PC-3 (cell line): ENCODE data around the gene PANK1. TPM values are rescaled to one million over a fixed set of nuclear protein-coding genes. Genes with fewer than 3 reads are reported as not detected.

Experiments
- ATAC-seq: fragments of 200-7000 bp; cut with Tn5 transposase; 2 replicates; pipeline ENCODE4 v1.9.1; 2020; ENCODE audit warnings: mild to moderate bottlenecking, moderate library complexity
- BruUV-seq: library from RNA; stranded (reverse); fragments of 400-500 nt; replicated peaks from 2 replicates; lab custom pipeline; 2021; lab: Mats Ljungman, UMichigan
- CTCF ChIA-PET: fragments of 300-600 bp; sonication (Branson Sonifier 250); formaldehyde crosslinking; loops from one replicate; lab custom pipeline; 2022; ENCODE audit warnings: antibody characterized with exemption; lab: Charles Lee
- POLR2A ChIA-PET: fragments of 300-600 bp; sonication (Branson Sonifier 250); formaldehyde crosslinking; loops from one replicate; lab custom pipeline; 2022; ENCODE audit warnings: antibody characterized with exemption; ENCODE audit not compliant: unreplicated experiment; lab: Charles Lee
- DNase-seq: peaks from one replicate; pipeline ENCODE4 v3.0.0-alpha.2; 2015
- H2AFZ ChIP-seq: fragments of 300-600 bp; sonication (generic); 2 replicates; pipeline ENCODE4 v1.6.0; 2016; ENCODE audit warnings: antibody characterized with exemption, low read length
- H3F3A ChIP-seq: fragments of 300-600 bp; sonication (generic); one replicate; pipeline ENCODE4 v1.6.0; 2017; ENCODE audit warnings: antibody characterized with exemption, low read length, control low read depth, mild to moderate bottlenecking; ENCODE audit not compliant: unreplicated experiment
- H3K27ac ChIP-seq: fragments of 300-600 bp; sonication (generic); 2 replicates; pipeline ENCODE4 v1.5.1; 2016; ENCODE audit warnings: mild to moderate bottlenecking, low read length
- H3K27me3 ChIP-seq: fragments of 300-600 bp; sonication (generic); 2 replicates; pipeline ENCODE4 v1.6.1; 2016; ENCODE audit warnings: low read length, mixed read lengths
- H3K36me3 ChIP-seq: fragments of 300-600 bp; sonication (generic); 2 replicates; pipeline ENCODE4 v1.6.1; 2016; ENCODE audit warnings: low read depth, mixed run types, low read length, mixed read lengths
- H3K4me1 ChIP-seq: fragments of 300-600 bp; sonication (generic); 2 replicates; pipeline ENCODE4 v1.5.1; 2016; ENCODE audit warnings: low read length; ENCODE audit not compliant: insufficient read depth
- H3K4me2 ChIP-seq: fragments of 300-600 bp; sonication (generic); 2 replicates; pipeline ENCODE4 v1.6.0; 2016; ENCODE audit warnings: low read length
- H3K4me3 ChIP-seq: fragments of 300-600 bp; sonication (generic); 2 replicates; pipeline ENCODE4 v1.5.1; 2016; ENCODE audit warnings: mild to moderate bottlenecking, low read length, mixed read lengths
- H3K79me2 ChIP-seq: fragments of 300-600 bp; sonication (generic); 2 replicates; pipeline ENCODE4 v1.6.1; 2017; ENCODE audit warnings: low read length, mixed read lengths
- H3K9ac ChIP-seq: fragments of 300-600 bp; sonication (generic); 2 replicates; pipeline ENCODE4 v1.6.0; 2016; ENCODE audit warnings: mild to moderate bottlenecking, low read length
- H3K9me2 ChIP-seq: fragments of 300-600 bp; sonication (generic); replicated peaks from 2 replicates; pipeline ENCODE4 v1.6.1; 2016; ENCODE audit warnings: mixed run types, low read length, mixed read lengths
- H3K9me3 ChIP-seq: fragments of 300-600 bp; sonication (generic); 2 replicates; pipeline ENCODE4 v1.6.1; 2016; ENCODE audit warnings: low read length, mixed read lengths
- H4K20me1 ChIP-seq: fragments of 300-600 bp; sonication (generic); 2 replicates; pipeline ENCODE4 v1.6.1; 2016; ENCODE audit warnings: low read length, mixed read lengths
- CTCF ChIP-seq: fragments of 300-600 bp; sonication (generic); conservative IDR thresholded peaks from 2 replicates; pipeline ENCODE4 v1.5.1; 2017; ENCODE audit warnings: antibody characterized with exemption, low read depth, mild to moderate bottlenecking, low read length
- EZH2 ChIP-seq: fragments of 300-600 bp; sonication (generic); IDR thresholded peaks from one replicate; pipeline ENCODE4 v1.6.1; 2017; ENCODE audit warnings: antibody characterized with exemption, mild to moderate bottlenecking, low read length; ENCODE audit not compliant: unreplicated experiment
- EZH2phosphoT487 ChIP-seq: fragments of 300-600 bp; sonication (generic); IDR thresholded peaks from 2 replicates; pipeline ENCODE4 v1.6.1; 2018; ENCODE audit warnings: mild to moderate bottlenecking, antibody characterized with exemption, low read length, borderline replicate concordance
- intact Hi-C: fragments of 100-400 bp; cut with micrococcal nuclease; formaldehyde crosslinking; loops from 2 replicates; pipeline ENCODE4 v1.9.0; 2023
- total RNA-seq: library from RNA; depleted of rRNA; stranded (reverse); fragments of >200 nt; gene quantifications from 2 replicates; pipeline ENCODE4 v1.2.3, GENCODE V29; 2014

PANK1 gene
- total RNA-seq, 1 experiment from 2014 or later: 3.9 TPM

- TF ChIP-seq CTCF (no peak), EZH2 (no peak), EZH2phosphoT487 (no peak)
- H3K27ac ChIP-seq: 0 out of 2 replicates have a peak overlapping the region, but pooled peaks have one; percentile 9
- intact Hi-C loops: no loop called here
Observed at GRCh38 chr10:89589101-89589720, 55.8 kb downstream of the PANK1 start.

DNA sequence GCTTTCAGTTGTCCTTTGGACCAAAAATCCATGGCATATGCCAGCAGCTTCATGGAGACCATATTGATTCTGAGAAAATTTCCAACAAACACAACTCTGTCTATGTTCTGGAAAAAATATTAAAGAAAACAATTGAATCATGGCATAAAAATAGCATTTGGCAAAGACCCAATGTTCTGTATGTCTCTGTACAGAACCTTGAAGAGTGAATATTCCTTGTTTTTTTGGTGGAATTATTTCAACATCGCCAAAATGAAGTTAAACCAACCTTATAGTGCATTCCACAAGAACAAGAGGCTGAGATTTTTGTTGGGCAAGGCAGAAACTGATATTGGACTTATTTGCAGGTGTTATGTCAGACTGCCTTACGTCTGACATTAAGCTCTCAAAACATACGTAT is 56.4 kb downstream of the PANK1 start:
- no TSS peak for BruUV-seq
- POLR2A ChIA-PET: no interaction called here
- peak overlapping the region; percentile 12; the same call in 1 of the 2 replicates for H3K4me2 ChIP-seq
- intact Hi-C loops: no loop called here
- no peak for ATAC-seq
- no peaks in the 10 kb centered on the region for H3K27me3 ChIP-seq
- TF ChIP-seq EZH2phosphoT487 (no peak), EZH2 (no peak), CTCF (no peak)
- H3K36me3 ChIP-seq: peaks cover 4% of the 10 kb centered on the region; the same call in 1 of the 2 replicates
- H3F3A ChIP-seq: no peaks in the 10 kb centered on the region
- H3K79me2 ChIP-seq: no peaks in the 10 kb centered on the region
- no peaks in the 10 kb centered on the region for H3K9me3 ChIP-seq
- no peak overlapping the region for H3K4me3 ChIP-seq
- H3K9me2 ChIP-seq: no peaks in the 10 kb centered on the region
- H3K27ac ChIP-seq: no peak overlapping the region
- DNase-seq: no peak
- CTCF ChIA-PET: no interaction called here
- no peaks in the 10 kb centered on the region for H4K20me1 ChIP-seq
- peaks cover 16% of the 10 kb centered on the region for H3K4me1 ChIP-seq
- H2AFZ ChIP-seq: no peak overlapping the region
- no peak overlapping the region for H3K9ac ChIP-seq

More at GRCh38 chr10:89589101-89589720, 55.8 kb downstream of the PANK1 start:
- H3K4me1 ChIP-seq: peaks cover 16% of the 10 kb centered on the region
- H3K9ac ChIP-seq: no peak overlapping the region
- DNase-seq: peak; percentile 49
- no TSS peak for BruUV-seq
- H3K4me3 ChIP-seq: no peak overlapping the region
- no peaks in the 10 kb centered on the region for H3F3A ChIP-seq
- ChIA-PET CTCF (no interaction called here), POLR2A (interaction anchor here (0.5 kb wide), 1 partner anchor 54 kb away, joined by 4 read pairs; no protein-coding TSS in a partner anchor)
- no peak overlapping the region for H2AFZ ChIP-seq
- no peaks in the 10 kb centered on the region for H4K20me1 ChIP-seq
- peak overlapping the region; percentile 12; the same call in 1 of the 2 replicates for H3K4me2 ChIP-seq
- H3K9me3 ChIP-seq: no peaks in the 10 kb centered on the region
- H3K27me3 ChIP-seq: no peaks in the 10 kb centered on the region
- no peaks in the 10 kb centered on the region for H3K79me2 ChIP-seq
- ATAC-seq: peak; percentile 67
- no peaks in the 10 kb centered on the region for H3K9me2 ChIP-seq
- peaks cover 4% of the 10 kb centered on the region; the same call in 1 of the 2 replicates for H3K36me3 ChIP-seq

DNA sequence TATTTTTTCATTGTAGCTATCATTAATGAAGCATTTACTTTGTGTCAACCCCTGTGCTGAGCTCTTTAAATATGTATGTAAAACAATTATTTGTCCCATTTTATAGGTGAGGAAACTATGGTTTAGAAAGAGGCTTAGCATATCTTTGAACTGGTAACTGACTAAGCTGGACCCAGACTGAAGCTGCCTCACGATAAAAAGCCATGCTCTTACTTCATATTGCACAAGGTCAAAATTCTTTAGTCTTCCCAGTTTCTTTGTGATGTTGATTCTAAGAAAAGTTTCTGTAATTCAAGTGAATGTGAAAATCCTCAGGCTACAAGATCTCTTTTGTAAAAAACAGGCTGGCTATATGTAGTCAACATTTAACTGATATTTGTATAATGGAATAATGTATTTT is 63.0 kb downstream of the PANK1 start:
- Histone ChIP-seq H3K4me3 (no peak overlapping the region), H3K4me2 (no peak overlapping the region), H3K4me1 (no peaks in the 10 kb centered on the region), H3K27ac (no peak overlapping the region), H3K9ac (no peak overlapping the region), H3K36me3 (no peaks in the 10 kb centered on the region), H4K20me1 (no peaks in the 10 kb centered on the region), H3K27me3 (no peaks in the 10 kb centered on the region), H3K79me2 (no peaks in the 10 kb centered on the region), H2AFZ (no peak overlapping the region), H3K9me2 (no peaks in the 10 kb centered on the region), H3K9me3 (no peaks in the 10 kb centered on the region), H3F3A (no peaks in the 10 kb centered on the region)
- ChIA-PET CTCF (no interaction called here), POLR2A (no interaction called here)
- TF ChIP-seq EZH2 (no peak), EZH2phosphoT487 (no peak), CTCF (no peak)
- DNase-seq: no peak
- no peak for ATAC-seq
- no TSS peak for BruUV-seq
- intact Hi-C loops: no loop called here
